HCT116 (cell line): Measurements from ENCODE around the gene PLK5. TPM values are rescaled to one million over a fixed set of nuclear protein-coding genes. Genes with fewer than 3 reads are reported as not detected.

Experiments
- ATAC-seq: fragments of 200-7000 bp; cut with Tn5 transposase; 2 replicates; pipeline ENCODE4 v1.9.1; 2020; ENCODE audit warnings: mild to moderate bottlenecking, moderate library complexity
- BruUV-seq: library from RNA; stranded (reverse); fragments of 400-500 nt; replicated peaks from 2 replicates; lab custom pipeline; 2021; lab: Mats Ljungman, UMichigan
- CTCF ChIA-PET: fragments of 300-600 bp; sonication (Branson Sonifier 250); formaldehyde crosslinking; loops from one replicate; lab custom pipeline; 2021; ENCODE audit warnings: antibody characterized with exemption; lab: Charles Lee
- POLR2A ChIA-PET: fragments of 300-600, 350-600 bp; sonication (Branson Sonifier 250); formaldehyde crosslinking; loops from one replicate; lab custom pipeline; 2021; ENCODE audit warnings: antibody characterized with exemption; lab: Charles Lee
- RAD21 ChIA-PET, 2 experiments: fragments of 300-600 bp; sonication (Branson Sonifier 250); formaldehyde crosslinking; loops; one replicate each; lab custom pipeline; 2023; ENCODE audit warnings: low total read pairs in 2 of 2; ENCODE audit not compliant: uncharacterized antibody in 2 of 2, unreplicated experiment in 2 of 2, low non-redundant PET in 1 of 2; lab: Charles Lee
- DNase-seq: peaks from one replicate; pipeline ENCODE4 v3.0.0-alpha.2; 2010; ENCODE audit warnings: low read depth, low spot score
- H2AFZ ChIP-seq: fragments of 200-600 bp; shearing (Covaris generic), sonication (generic); 2 replicates; pipeline ENCODE4 v1.6.1; 2017; ENCODE audit warnings: low read depth, mixed run types, mixed read lengths, antibody characterized with exemption, low read length; ENCODE audit not compliant: poor library complexity, severe bottlenecking
- H3K27ac ChIP-seq: 2 replicates; pipeline ENCODE4 v1.5.1; 2012; ENCODE audit warnings: low read depth, low read length
- H3K27me3 ChIP-seq: fragments of 200-600 bp; sonication (generic); 2 replicates; pipeline ENCODE4 v1.6.1; 2016; ENCODE audit warnings: mixed run types, low read length, mixed read lengths; ENCODE audit not compliant: insufficient read depth
- H3K36me3 ChIP-seq, 2 experiments: fragments of 200-500 bp in 1 of 2; fragments of 200-600 bp in 1 of 2; sonication (Bioruptor generic) in 1 of 2; sonication (generic) in 1 of 2; 2 replicates each; pipeline versions ENCODE4 v1.5.1 to v1.6.1; 2014 to 2016; ENCODE audit warnings: low read length in 2 of 2, inconsistent platforms in 1 of 2, mixed read lengths in 1 of 2, mixed run types in 1 of 2; ENCODE audit not compliant: insufficient read depth in 2 of 2, control insufficient read depth in 1 of 2
- H3K4me1 ChIP-seq, 2 experiments: fragments of 200-600 bp in 1 of 2; sonication (generic) in 1 of 2; 2 replicates each; pipeline versions ENCODE4 v1.5.1 to v1.6.1; 2012 to 2017; ENCODE audit warnings: low read length in 2 of 2, inconsistent platforms in 1 of 2, mild to moderate bottlenecking in 1 of 2, mixed read lengths in 1 of 2, mixed run types in 1 of 2, moderate library complexity in 1 of 2; ENCODE audit not compliant: insufficient read depth in 2 of 2, control insufficient read depth in 1 of 2
- H3K4me2 ChIP-seq: fragments of 200-600 bp; sonication (generic); 2 replicates; pipeline ENCODE4 v1.6.1; 2017; ENCODE audit warnings: mixed run types, low read length, mixed read lengths
- H3K4me3 ChIP-seq, 2 experiments: fragments of 200-600 bp in 1 of 2; sonication (generic) in 1 of 2; replicated peaks in 1 of 2; 2 replicates each; pipeline ENCODE4 v1.5.1; 2011 to 2016; ENCODE audit warnings: low read length in 2 of 2, control low read depth in 1 of 2, low read depth in 1 of 2, mild to moderate bottlenecking in 1 of 2, mixed read lengths in 1 of 2, mixed run types in 1 of 2
- H3K79me2 ChIP-seq: fragments of 200-600 bp; sonication (generic); 2 replicates; pipeline ENCODE4 v1.6.1; 2017; ENCODE audit warnings: mild to moderate bottlenecking, mixed run types, low read length, moderate library complexity, mixed read lengths; ENCODE audit not compliant: insufficient read depth
- H3K9ac ChIP-seq: fragments of 200-600 bp; sonication (generic); 2 replicates; pipeline ENCODE4 v1.6.1; 2016; ENCODE audit warnings: low read length, mixed read lengths
- H3K9me2 ChIP-seq: fragments of 200-600 bp; sonication (generic), shearing (Covaris generic); 2 replicates; pipeline ENCODE4 v1.6.1; 2017; ENCODE audit warnings: mixed run types, mild to moderate bottlenecking, moderate library complexity; ENCODE audit not compliant: insufficient read depth
- H3K9me3 ChIP-seq, 2 experiments: fragments of 200-500 bp in 1 of 2; fragments of 200-600 bp in 1 of 2; sonication (Bioruptor generic) in 1 of 2; sonication (generic) in 1 of 2; 2 replicates each; pipeline ENCODE4 v1.6.1; 2014 to 2017; ENCODE audit warnings: low read length in 2 of 2, mixed read lengths in 2 of 2, inconsistent platforms in 1 of 2, low read depth in 1 of 2, mild to moderate bottlenecking in 1 of 2, mixed run types in 1 of 2, moderate library complexity in 1 of 2; ENCODE audit not compliant: control insufficient read depth in 1 of 2, insufficient read depth in 1 of 2
- H4K20me1 ChIP-seq: fragments of 200-600 bp; sonication (generic), shearing (Covaris generic); 2 replicates; pipeline ENCODE4 v1.6.1; 2017; ENCODE audit warnings: mixed run types, mild to moderate bottlenecking, moderate library complexity; ENCODE audit not compliant: insufficient read depth
- ATF3 ChIP-seq: IDR thresholded peaks from 2 replicates; pipeline ENCODE4 v1.6.1; 2012
- CBX3 ChIP-seq: IDR thresholded peaks from 2 replicates; pipeline ENCODE4 v1.6.1; 2012; ENCODE audit warnings: low read depth
- CTCF ChIP-seq, 3 experiments: fragments of 200-600 bp in 1 of 3; sonication (generic) in 1 of 3; IDR thresholded peaks in 2 of 3; conservative IDR thresholded peaks in 1 of 3; 2 replicates each; pipeline ENCODE4 v1.5.1; 2012 to 2017; ENCODE audit warnings: low read depth in 2 of 3, low read length in 2 of 3, antibody characterized with exemption in 1 of 3, borderline replicate concordance in 1 of 3, control low read depth in 1 of 3, mild to moderate bottlenecking in 1 of 3, mixed read lengths in 1 of 3, mixed run types in 1 of 3, moderate library complexity in 1 of 3; ENCODE audit not compliant: insufficient read depth in 1 of 3
- POLR2AphosphoS5 ChIP-seq: IDR thresholded peaks from 2 replicates; pipeline ENCODE4 v1.6.1; 2011; ENCODE audit warnings: mild to moderate bottlenecking, low read depth, low read length, moderate library complexity
- SIN3A ChIP-seq: IDR thresholded peaks from 2 replicates; pipeline ENCODE4 v1.6.1; 2012; ENCODE audit warnings: low read depth
- TCF7L2 ChIP-seq: IDR thresholded peaks from 2 replicates; pipeline ENCODE4 v1.7.0; 2011; ENCODE audit warnings: borderline replicate concordance, inconsistent platforms; ENCODE audit not compliant: insufficient read depth, insufficient read length; ENCODE audit errors: extremely low read depth
- YY1 ChIP-seq: IDR thresholded peaks from 2 replicates; pipeline ENCODE4 v1.6.1; 2011; ENCODE audit warnings: low read length, low read depth, moderate library complexity, mild to moderate bottlenecking; ENCODE audit not compliant: insufficient replicate concordance; ENCODE audit errors: extremely low read depth
- intact Hi-C: fragments of 100-400 bp; cut with micrococcal nuclease; formaldehyde crosslinking; loops from 2 replicates; pipeline ENCODE4 v1.10.0; 2022
- total RNA-seq: library from RNA; stranded (reverse); gene quantifications from one replicate; pipeline ENCODE4 v1.2.1, GENCODE V29; 2021; ENCODE audit not compliant: unreplicated experiment

The PLK5 gene
- total RNA-seq, 1 experiment from 2014 or later = not detected

- no peaks in the 10 kb centered on the region for H4K20me1 ChIP-seq
- RAD21 ChIA-PET = no interaction called here
- H3K4me2 ChIP-seq = peak overlapping the region; percentile 62
- TF ChIP-seq POLR2AphosphoS5 (no peak), YY1 (no peak)
- no TSS peak for BruUV-seq
- intact Hi-C loops = no loop called here
- no peak overlapping the region for H3K9ac ChIP-seq
- H3K9me2 ChIP-seq = no peaks in the 10 kb centered on the region
- no peak overlapping the region for H3K27ac ChIP-seq
- POLR2A ChIA-PET = no interaction called here
- H3K4me3 ChIP-seq = no peak overlapping the region
- H3K9me3 ChIP-seq = no peaks in the 10 kb centered on the region
- H3K79me2 ChIP-seq = no peaks in the 10 kb centered on the region
- H3K36me3 ChIP-seq = no peaks in the 10 kb centered on the region
- no peak overlapping the region for H2AFZ ChIP-seq
- H3K27me3 ChIP-seq = no peaks in the 10 kb centered on the region
- CTCF ChIA-PET = no interaction called here
- H3K4me1 ChIP-seq = peaks cover 15 to 46% of the 10 kb centered on the region in 2 experiments
- ATAC-seq (no peak), DNase-seq (no peak)
Observed at GRCh38 chr19:1503925-1504773, 19.7 kb upstream of the PLK5 start.

GRCh38 chr19:1505012-1505411, 18.9 kb upstream of the PLK5 start:
- no peak overlapping the region for H3K27ac ChIP-seq
- DNase-seq (no peak), ATAC-seq (no peak)
- H3K4me1 ChIP-seq = peaks cover 17 to 52% of the 10 kb centered on the region in 2 experiments
- H3K4me3 ChIP-seq = no peak overlapping the region
- H3K79me2 ChIP-seq = no peaks in the 10 kb centered on the region
- no peaks in the 10 kb centered on the region for H3K27me3 ChIP-seq
- no peak overlapping the region for H3K9ac ChIP-seq
- H3K36me3 ChIP-seq = no peaks in the 10 kb centered on the region
- H3K9me2 ChIP-seq = no peaks in the 10 kb centered on the region
- TF ChIP-seq TCF7L2 (no peak), YY1 (no peak), CBX3 (no peak), SIN3A (no peak), ATF3 (no peak), CTCF (IDR thresholded peaks at IDR 0.05 in 2 of 3, conservative IDR thresholded peaks at IDR 0.05 in 1 of 3; ENCODE audit: borderline replicate concordance in 1 of 3, insufficient read depth in 1 of 3, low read depth in 2 of 3, low read length in 2 of 3) (no peak)
- TF ChIP-seq, all 23 proteins: peak for 0
- POLR2A ChIA-PET = no interaction called here
- Histone ChIP-seq H2AFZ (no peak overlapping the region), H4K20me1 (no peaks in the 10 kb centered on the region), H3K4me2 (no peak overlapping the region), H3K9me3 (no peaks in the 10 kb centered on the region)
- intact Hi-C loops = no loop called here
- BruUV-seq = no TSS peak
- CTCF ChIA-PET = no interaction called here
- RAD21 ChIA-PET = no interaction called here
